PC-9 (cell line): ENCODE results near the gene PITX2. TPM values are rescaled to one million over a fixed set of nuclear protein-coding genes. Genes with fewer than 3 reads are reported as not detected.
"Not testable (repeated sequence)": the region's sequence is repeated elsewhere in the genome, so short reads cannot be mapped to it uniquely, and the experiment has no call there.

Experiments
- BruUV-seq: library from RNA; stranded (reverse); fragments of 400-500 nt; replicated peaks from 2 replicates; lab custom pipeline; 2021; lab: Mats Ljungman, UMichigan
- CTCF ChIA-PET: fragments of 300-600 bp; sonication (Branson Sonifier 250); formaldehyde crosslinking; loops from one replicate; lab custom pipeline; 2022; ENCODE audit warnings: antibody characterized with exemption; lab: Charles Lee
- POLR2A ChIA-PET: fragments of 300-600 bp; sonication (Branson Sonifier 250); formaldehyde crosslinking; loops from one replicate; lab custom pipeline; 2022; ENCODE audit warnings: antibody characterized with exemption; ENCODE audit not compliant: unreplicated experiment; lab: Charles Lee
- DNase-seq, 2 experiments: peaks; one replicate each; pipeline versions ENCODE4 v3.0.0 to v3.0.0-alpha.2; 2015 to 2022; ENCODE audit warnings: mixed read lengths in 1 of 2
- H2AFZ ChIP-seq: fragments of 200-600 bp; sonication (generic); 2 replicates; pipeline ENCODE4 v1.8.1; 2017; ENCODE audit warnings: antibody characterized with exemption
- H3F3A ChIP-seq: fragments of 200-600 bp; sonication (generic); 2 replicates; pipeline ENCODE4 v1.8.1; 2017; ENCODE audit warnings: antibody characterized with exemption, mild to moderate bottlenecking, low read depth; ENCODE audit not compliant: insufficient read depth
- H3K27ac ChIP-seq: fragments of 200-600 bp; sonication (generic); 2 replicates; pipeline ENCODE4 v1.6.1; 2016; ENCODE audit warnings: mixed run types
- H3K27me3 ChIP-seq: fragments of 200-600 bp; sonication (generic); 2 replicates; pipeline ENCODE4 v1.6.1; 2016; ENCODE audit warnings: low read depth, mixed run types; ENCODE audit not compliant: insufficient read depth
- H3K36me3 ChIP-seq: fragments of 200-600 bp; sonication (generic); 2 replicates; pipeline ENCODE4 v1.6.1; 2016; ENCODE audit warnings: low read depth, mixed run types
- H3K4me1 ChIP-seq: fragments of 200-600 bp; sonication (generic); replicated peaks from 2 replicates; pipeline ENCODE4 v1.6.1; 2016; ENCODE audit warnings: mixed run types; ENCODE audit not compliant: insufficient read depth
- H3K4me2 ChIP-seq: fragments of 200-600 bp; sonication (generic); 2 replicates; pipeline ENCODE4 v1.6.1; 2017; ENCODE audit warnings: mixed run types
- H3K4me3 ChIP-seq: fragments of 200-600 bp; sonication (generic); 2 replicates; pipeline ENCODE4 v1.6.1; 2016; ENCODE audit warnings: mixed run types
- H3K79me2 ChIP-seq: fragments of 200-600 bp; sonication (generic); 2 replicates; pipeline ENCODE4 v1.6.1; 2017; ENCODE audit warnings: low read depth, mixed run types
- H3K9me2 ChIP-seq: fragments of 200-600 bp; sonication (generic); 2 replicates; pipeline ENCODE4 v1.8.1; 2017; ENCODE audit warnings: mild to moderate bottlenecking; ENCODE audit not compliant: insufficient read depth
- H3K9me3 ChIP-seq: fragments of 200-600 bp; sonication (generic); 2 replicates; pipeline ENCODE4 v1.8.1; 2016; ENCODE audit warnings: low read depth; ENCODE audit not compliant: insufficient read depth
- H4K20me1 ChIP-seq: fragments of 200-600 bp; sonication (generic); 2 replicates; pipeline ENCODE4 v1.8.1; 2017; ENCODE audit not compliant: insufficient read depth
- CTCF ChIP-seq: fragments of 200-600 bp; sonication (generic); conservative IDR thresholded peaks from 2 replicates; pipeline ENCODE4 v1.6.1; 2017; ENCODE audit warnings: mixed run types, antibody characterized with exemption, mild to moderate bottlenecking, moderate library complexity
- EZH2 ChIP-seq: fragments of 200-600 bp; sonication (generic); IDR thresholded peaks from 2 replicates; pipeline ENCODE4 v1.8.0; 2017; ENCODE audit warnings: antibody characterized with exemption, low read depth
- intact Hi-C: fragments of 100-400 bp; cut with micrococcal nuclease; formaldehyde crosslinking; loops from one replicate; pipeline ENCODE4 v1.10.0; 2022; ENCODE audit not compliant: unreplicated experiment
- total RNA-seq: library from RNA; stranded (reverse); gene quantifications from 2 replicates; pipeline ENCODE4 v1.2.3, GENCODE V29; 2021

Gene PITX2
- total RNA-seq, 1 experiment from 2014 or later: 0.48 TPM

- intact Hi-C loops: loop anchor here (2.0 kb wide), 2 partner anchors 589 to 1443 kb away; no protein-coding TSS in a partner anchor
Observed at GRCh38 chr4:110587666-110588285, 35.1 kb downstream of the PITX2 start.

DNA sequence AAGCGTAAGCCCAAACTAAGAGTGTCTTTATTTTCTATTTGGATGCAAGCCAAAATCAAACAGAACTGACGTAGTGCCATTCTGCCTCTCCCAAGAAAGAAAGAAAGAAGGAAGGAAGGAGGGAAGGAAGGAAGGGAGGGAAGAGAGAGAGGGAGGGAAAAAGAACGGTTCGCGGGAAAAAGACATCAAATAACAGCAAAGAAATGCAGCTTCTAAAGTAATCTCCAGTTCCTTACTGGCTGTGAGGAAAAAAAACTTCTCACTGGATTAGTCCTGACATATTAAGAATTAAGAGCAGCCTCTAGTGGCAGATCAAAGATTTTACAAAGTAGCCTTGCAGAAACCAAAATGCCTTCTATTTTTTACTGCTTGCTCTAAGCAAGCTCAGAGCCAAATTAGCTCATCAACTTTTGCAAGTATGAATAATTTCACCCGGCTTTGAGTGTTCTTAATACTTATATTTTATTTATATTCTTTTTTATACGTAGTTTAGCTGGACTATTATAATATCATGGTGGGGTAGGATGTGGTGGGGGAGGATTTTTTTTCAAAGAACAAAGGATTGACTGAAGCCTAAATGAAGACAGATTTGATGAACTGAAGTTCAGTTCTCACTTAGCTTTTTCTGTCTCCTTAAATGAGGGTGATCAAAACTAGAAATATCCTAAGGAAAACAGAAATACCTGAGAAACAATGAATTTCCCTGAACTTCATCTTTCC, 36.6 kb downstream of the PITX2 start:
- peak in 1 of 2 experiments; percentile 42 for DNase-seq
- no peak overlapping the region for H3K27ac ChIP-seq
- no peaks in the 10 kb centered on the region for H3K9me3 ChIP-seq
- CTCF ChIA-PET: interaction anchor here (0.5 to 0.6 kb wide), 5 partner anchors 66 to 1288 kb away, joined by 3 to 11 read pairs (median 3); partner anchors contain the start of gene CFI
- no peaks in the 10 kb centered on the region for H3F3A ChIP-seq
- H3K4me2 ChIP-seq: peak overlapping the region; percentile 34; the same call in 1 of the 2 replicates
- POLR2A ChIA-PET: no interaction called here
- no TSS peak for BruUV-seq
- H4K20me1 ChIP-seq: no peaks in the 10 kb centered on the region
- H2AFZ ChIP-seq: no peak overlapping the region
- no peak for TF ChIP-seq EZH2
- peak; percentile 55 for TF ChIP-seq CTCF
- no peaks in the 10 kb centered on the region for H3K4me1 ChIP-seq
- H3K4me3 ChIP-seq: no peak overlapping the region
- H3K9me2 ChIP-seq: no peaks in the 10 kb centered on the region
- H3K79me2 ChIP-seq: no peaks in the 10 kb centered on the region
- no peaks in the 10 kb centered on the region for H3K27me3 ChIP-seq
- no peaks in the 10 kb centered on the region for H3K36me3 ChIP-seq
- intact Hi-C loops: loop anchor here (1.0 to 2.0 kb wide), 3 partner anchors 70 to 1445 kb away; no protein-coding TSS in a partner anchor

More at GRCh38 chr4:110587666-110588285, 35.1 kb downstream of the PITX2 start:
- H3K79me2 ChIP-seq: no peaks in the 10 kb centered on the region
- no peaks in the 10 kb centered on the region for H3K36me3 ChIP-seq
- ChIA-PET CTCF (no interaction called here), POLR2A (no interaction called here)
- H4K20me1 ChIP-seq: no peaks in the 10 kb centered on the region
- no peak overlapping the region for H2AFZ ChIP-seq
- H3K9me3 ChIP-seq: no peaks in the 10 kb centered on the region
- H3K4me3 ChIP-seq: no peak overlapping the region
- no peaks in the 10 kb centered on the region for H3K27me3 ChIP-seq
- TF ChIP-seq CTCF (no peak), EZH2 (no peak)
- H3K27ac ChIP-seq: no peak overlapping the region
- H3F3A ChIP-seq: no peaks in the 10 kb centered on the region
- H3K9me2 ChIP-seq: no peaks in the 10 kb centered on the region
- no peaks in the 10 kb centered on the region for H3K4me1 ChIP-seq
- H3K4me2 ChIP-seq: no peak overlapping the region
- no TSS peak for BruUV-seq
- no peak for DNase-seq

GRCh38 chr4:110576696-110577095, 46.2 kb downstream of the PITX2 start:
- H3F3A ChIP-seq, DNase-seq, H4K20me1 ChIP-seq, H3K27me3 ChIP-seq, H2AFZ ChIP-seq, H3K9me2 ChIP-seq, H3K4me2 ChIP-seq, intact Hi-C loops, BruUV-seq, H3K36me3 ChIP-seq, H3K9me3 ChIP-seq, H3K4me1 ChIP-seq, H3K79me2 ChIP-seq, H3K4me3 ChIP-seq, POLR2A ChIA-PET, CTCF ChIA-PET, H3K27ac ChIP-seq: not testable (repeated sequence)

Other genes starting within 250 kb of the PITX2 start
- not detected in 2 replicates for gene ENPEP, start 146.9 kb downstream of the PITX2 start, total RNA-seq